K562 (cell line): ENCODE results near the gene NFATC3. TPM values are rescaled to one million over a fixed set of nuclear protein-coding genes. Genes with fewer than 3 reads are reported as not detected.
A peak's percentile ranks its signal among the peaks of the same experiment; 100 is the strongest.

ENCODE experiments used
- ATAC-seq: fragments of 200-7000 bp; cut with Tn5 transposase; 3 replicates; pipeline ENCODE4 v1.9.1; 2020; ENCODE audit warnings: moderate library complexity
- BruUV-seq: library from RNA; stranded (reverse); fragments of 400-500 nt; replicated peaks from 2 replicates; lab custom pipeline; 2021; lab: Mats Ljungman, UMichigan
- CTCF ChIA-PET: fragments of 300-600 bp; formaldehyde crosslinking; extraction: SDS; loops from one replicate; lab custom pipeline; 2021; ENCODE audit warnings: low intra/inter-chr PET ratio; lab: Yijun Ruan, JAX
- POLR2A ChIA-PET: fragments of 300-600, 350-650 bp; sonication (Branson Sonifier 250); formaldehyde crosslinking; extraction: SDS; loops from one replicate; lab custom pipeline; 2021; ENCODE audit warnings: antibody characterized with exemption, inconsistent platforms; lab: Yijun Ruan, JAX
- DNase-seq, 4 experiments: peaks; one replicate each; pipeline versions ENCODE4 v3.0.0 to v3.0.0-alpha.2; 2011 to 2018; ENCODE audit warnings: low spot score in 3 of 4, mixed read lengths in 3 of 4; ENCODE audit errors: extremely low read depth in 1 of 4
- FAIRE-seq: peaks from 2 replicates; lab custom pipeline; 2011; peaks lifted over from hg19 to GRCh38; lab: Jason Lieb, UNC
- H2AFZ ChIP-seq: 2 replicates; pipeline ENCODE4 v1.6.0; 2011; ENCODE audit warnings: low read depth, low read length, control low read depth, inconsistent platforms
- H3K27ac ChIP-seq: fragments of 200-600 bp; 3 replicates; pipeline ENCODE4 v1.8.0; 2011; ENCODE audit warnings: low read depth, mild to moderate bottlenecking, control low read depth, inconsistent platforms, low read length, moderate library complexity, mixed read lengths; ENCODE audit errors: extremely low read depth
- H3K27me3 ChIP-seq, 2 experiments: fragments of 300-600 bp in 1 of 2; 2 replicates in 1 of 2; 3 replicates in 1 of 2; pipeline versions ENCODE4 v1.6.0 to v1.8.0; 2011; ENCODE audit warnings: inconsistent platforms in 2 of 2, low read length in 2 of 2, mild to moderate bottlenecking in 1 of 2, mixed read lengths in 1 of 2, moderate library complexity in 1 of 2; ENCODE audit not compliant: control insufficient read depth in 2 of 2, insufficient read depth in 2 of 2
- H3K36me3 ChIP-seq: fragments of 300-600 bp; 3 replicates; pipeline ENCODE4 v1.8.0; 2011; ENCODE audit warnings: mild to moderate bottlenecking, low read length, inconsistent platforms; ENCODE audit not compliant: control insufficient read depth, insufficient read depth
- H3K4me1 ChIP-seq, 2 experiments: fragments of 200-600 bp in 1 of 2; replicated peaks in 1 of 2; 2 replicates in 1 of 2; 3 replicates in 1 of 2; pipeline versions ENCODE4 v1.5.1 to v1.8.0; 2011; ENCODE audit warnings: inconsistent platforms in 2 of 2, low read length in 2 of 2, mild to moderate bottlenecking in 1 of 2, mixed read lengths in 1 of 2, moderate library complexity in 1 of 2; ENCODE audit not compliant: control insufficient read depth in 2 of 2, insufficient read depth in 2 of 2
- H3K4me2 ChIP-seq: 2 replicates; pipeline ENCODE4 v1.6.1; 2011; ENCODE audit warnings: low read length, control low read depth, inconsistent platforms, mixed read lengths; ENCODE audit not compliant: insufficient read depth
- H3K4me3 ChIP-seq: fragments of 200-600 bp; sonication (generic), shearing (Covaris generic); 2 replicates; pipeline ENCODE4 v1.5.1; 2016; ENCODE audit warnings: control low read depth, inconsistent platforms
- H3K79me2 ChIP-seq: fragments of 200-600 bp; 3 replicates; pipeline ENCODE4 v1.8.0; 2011; ENCODE audit warnings: low read length, inconsistent platforms; ENCODE audit not compliant: control insufficient read depth, insufficient read depth
- H3K9ac ChIP-seq, 2 experiments: 2 replicates each; pipeline versions ENCODE4 v1.6.0 to v1.6.1; 2011; ENCODE audit warnings: low read depth in 2 of 2, low read length in 2 of 2, control low read depth in 1 of 2, inconsistent platforms in 1 of 2, mild to moderate bottlenecking in 1 of 2, mixed read lengths in 1 of 2; ENCODE audit not compliant: insufficient read depth in 1 of 2
- H3K9me1 ChIP-seq: one replicate; pipeline ENCODE4 v1.6.0; 2011; ENCODE audit warnings: inconsistent platforms, mild to moderate bottlenecking, low read length, moderate library complexity; ENCODE audit not compliant: control insufficient read depth, insufficient read depth
- H3K9me3 ChIP-seq: replicated peaks from 2 replicates; pipeline ENCODE4 v1.5.1; 2011; ENCODE audit warnings: low read depth, low read length, inconsistent platforms; ENCODE audit not compliant: control insufficient read depth, insufficient read depth
- H4K20me1 ChIP-seq: replicated peaks from 2 replicates; pipeline ENCODE4 v1.6.1; 2011; ENCODE audit warnings: low read length, inconsistent platforms, mixed read lengths; ENCODE audit not compliant: control insufficient read depth, insufficient read depth
- MBD2 ChIP-seq: sonication (generic); IDR thresholded peaks from 2 replicates; pipeline ENCODE4 v1.6.1; 2016; ENCODE audit warnings: low read depth, borderline replicate concordance
- PHTF2 ChIP-seq: fragments of 250-450 bp; sonication (Bioruptor Pico); IDR thresholded peaks from 2 replicates; pipeline ENCODE4 v1.5.0; 2021; ENCODE audit warnings: mild to moderate bottlenecking
- SRSF3 ChIP-seq: fragments of 200-400 bp; formaldehyde crosslinking; IDR thresholded peaks from 2 replicates; pipeline ENCODE4 v1.6.1; 2016; ENCODE audit warnings: mild to moderate bottlenecking, low read length, moderate library complexity; ENCODE audit not compliant: insufficient read depth
- ZNF785 ChIP-seq: fragments of 250-450 bp; sonication (Bioruptor Pico); IDR thresholded peaks from 2 replicates; pipeline ENCODE4 v1.4.0; 2020; ENCODE audit warnings: mild to moderate bottlenecking
- WGBS: fragments of 100-300 bp; shearing (Covaris generic); methylation state at CpG from one replicate; pipeline ENCODE4 v1.1.6; 2016; ENCODE audit warnings: low coverage, mixed read lengths; ENCODE audit not compliant: insufficient coverage; ENCODE audit errors: missing lambda C conversion rate; 5-methylcytosine and 5-hydroxymethylcytosine counted together
- in situ Hi-C: fragments of 300-500 bp; cut with MboI; formaldehyde crosslinking; loops from 4 replicates; pipeline ENCODE4 v1.15.0; 2018; ENCODE audit warnings: inconsistent platforms, mixed read lengths
- intact Hi-C: fragments of 100-400 bp; cut with micrococcal nuclease; formaldehyde crosslinking; loops from 2 replicates; pipeline ENCODE4 v1.14.2; 2022
- polyA plus RNA-seq, 8 experiments: library from polyadenylated mRNA; depleted of rRNA in 4 of 8; stranded (reverse) in 5 of 8; unstranded in 3 of 8; fragments of >200 nt; fragmentation: Nextera tagmentation in 2 of 8; fragmentation: Illumina TruSeq in 1 of 8; extraction: Ambion mirVana in 2 of 8; extraction: Trizol in 1 of 8; gene quantifications; 2 replicates each; pipeline versions ENCODE4 v1.2.1 to v1.2.3, GENCODE V29; 2011 to 2014; ENCODE audit warnings: inconsistent platforms in 1 of 8, missing spikeins in 1 of 8
- total RNA-seq, 7 experiments: library from RNA; depleted of rRNA in 6 of 7; stranded (reverse); fragments of >200 nt in 6 of 7; fragmentation: Illumina TruSeq in 2 of 7; extraction: Trizol in 2 of 7; gene quantifications; 2 replicates each; pipeline versions ENCODE4 v1.2.1 to v1.2.3, GENCODE V29; 2011 to 2021; ENCODE audit warnings: low replicate concordance in 1 of 7
- TF ChIP-seq, protein P1 (sequence below), 2 experiments: fragments of 450-650 bp; IDR thresholded peaks; 2 replicates each; pipeline ENCODE4 v1.6.1; 2016; ENCODE audit warnings: mild to moderate bottlenecking in 2 of 2, borderline replicate concordance in 1 of 2, low read depth in 1 of 2, moderate library complexity in 1 of 2
- TF ChIP-seq, protein P2 (sequence below): fragments of 450-650 bp; formaldehyde crosslinking; IDR thresholded peaks from 2 replicates; pipeline ENCODE4 v1.4.0; 2022; ENCODE audit warnings: missing genetic modification characterization
- TF ChIP-seq, protein P3 (sequence below): fragments of 150-350 bp; conservative IDR thresholded peaks from 2 replicates; pipeline ENCODE4 v1.6.1; 2014; ENCODE audit warnings: low read length

NFATC3 gene
- total and polyA plus RNA-seq, 9 of the 15 experiments (the other 6 are each of a cell fraction or from before 2014, with no cell fraction given): 15.7 to 98.4 (median 59.4) TPM

GRCh38 chr16:68272507-68273209 lies 187.5 kb downstream of the NFATC3 start:
- ATAC-seq (no peak), DNase-seq (no peak), FAIRE-seq (peak; percentile 29)
- Histone ChIP-seq H2AFZ (no peak overlapping the region), H3K79me2 (peaks cover 61% of the 10 kb centered on the region), H3K4me2 (no peak overlapping the region), H3K27me3 (no peaks in the 10 kb centered on the region), H3K9me1 (no peaks in the 10 kb centered on the region), H4K20me1 (peaks cover 31% of the 10 kb centered on the region), H3K36me3 (peaks cover 73% of the 10 kb centered on the region), H3K27ac (no peak overlapping the region), H3K9me3 (no peaks in the 10 kb centered on the region), H3K4me1 (peaks cover 2 to 12% of the 10 kb centered on the region in 2 experiments; a peak in 3 of 5 replicates), H3K9ac (no peak overlapping the region; a peak in 1 of 4 replicates), H3K4me3 (no peak overlapping the region)
- intact Hi-C loops: no loop called here
- ChIA-PET CTCF (no interaction called here), POLR2A (interaction anchor here (0.6 to 1.5 kb wide), 7 partner anchors 9 to 206 kb away, joined by 3 to 8 read pairs (median 3); partner anchors contain the start of genes PRMT7, SLC7A6 and SLC7A6OS)
- no TSS peak for BruUV-seq
- 69% methylated on average over 4 of the region's 4 CpGs for WGBS
- in situ Hi-C loops: no loop called here
- TF ChIP-seq MBD2: no peak
- TF ChIP-seq, protein P1, sequence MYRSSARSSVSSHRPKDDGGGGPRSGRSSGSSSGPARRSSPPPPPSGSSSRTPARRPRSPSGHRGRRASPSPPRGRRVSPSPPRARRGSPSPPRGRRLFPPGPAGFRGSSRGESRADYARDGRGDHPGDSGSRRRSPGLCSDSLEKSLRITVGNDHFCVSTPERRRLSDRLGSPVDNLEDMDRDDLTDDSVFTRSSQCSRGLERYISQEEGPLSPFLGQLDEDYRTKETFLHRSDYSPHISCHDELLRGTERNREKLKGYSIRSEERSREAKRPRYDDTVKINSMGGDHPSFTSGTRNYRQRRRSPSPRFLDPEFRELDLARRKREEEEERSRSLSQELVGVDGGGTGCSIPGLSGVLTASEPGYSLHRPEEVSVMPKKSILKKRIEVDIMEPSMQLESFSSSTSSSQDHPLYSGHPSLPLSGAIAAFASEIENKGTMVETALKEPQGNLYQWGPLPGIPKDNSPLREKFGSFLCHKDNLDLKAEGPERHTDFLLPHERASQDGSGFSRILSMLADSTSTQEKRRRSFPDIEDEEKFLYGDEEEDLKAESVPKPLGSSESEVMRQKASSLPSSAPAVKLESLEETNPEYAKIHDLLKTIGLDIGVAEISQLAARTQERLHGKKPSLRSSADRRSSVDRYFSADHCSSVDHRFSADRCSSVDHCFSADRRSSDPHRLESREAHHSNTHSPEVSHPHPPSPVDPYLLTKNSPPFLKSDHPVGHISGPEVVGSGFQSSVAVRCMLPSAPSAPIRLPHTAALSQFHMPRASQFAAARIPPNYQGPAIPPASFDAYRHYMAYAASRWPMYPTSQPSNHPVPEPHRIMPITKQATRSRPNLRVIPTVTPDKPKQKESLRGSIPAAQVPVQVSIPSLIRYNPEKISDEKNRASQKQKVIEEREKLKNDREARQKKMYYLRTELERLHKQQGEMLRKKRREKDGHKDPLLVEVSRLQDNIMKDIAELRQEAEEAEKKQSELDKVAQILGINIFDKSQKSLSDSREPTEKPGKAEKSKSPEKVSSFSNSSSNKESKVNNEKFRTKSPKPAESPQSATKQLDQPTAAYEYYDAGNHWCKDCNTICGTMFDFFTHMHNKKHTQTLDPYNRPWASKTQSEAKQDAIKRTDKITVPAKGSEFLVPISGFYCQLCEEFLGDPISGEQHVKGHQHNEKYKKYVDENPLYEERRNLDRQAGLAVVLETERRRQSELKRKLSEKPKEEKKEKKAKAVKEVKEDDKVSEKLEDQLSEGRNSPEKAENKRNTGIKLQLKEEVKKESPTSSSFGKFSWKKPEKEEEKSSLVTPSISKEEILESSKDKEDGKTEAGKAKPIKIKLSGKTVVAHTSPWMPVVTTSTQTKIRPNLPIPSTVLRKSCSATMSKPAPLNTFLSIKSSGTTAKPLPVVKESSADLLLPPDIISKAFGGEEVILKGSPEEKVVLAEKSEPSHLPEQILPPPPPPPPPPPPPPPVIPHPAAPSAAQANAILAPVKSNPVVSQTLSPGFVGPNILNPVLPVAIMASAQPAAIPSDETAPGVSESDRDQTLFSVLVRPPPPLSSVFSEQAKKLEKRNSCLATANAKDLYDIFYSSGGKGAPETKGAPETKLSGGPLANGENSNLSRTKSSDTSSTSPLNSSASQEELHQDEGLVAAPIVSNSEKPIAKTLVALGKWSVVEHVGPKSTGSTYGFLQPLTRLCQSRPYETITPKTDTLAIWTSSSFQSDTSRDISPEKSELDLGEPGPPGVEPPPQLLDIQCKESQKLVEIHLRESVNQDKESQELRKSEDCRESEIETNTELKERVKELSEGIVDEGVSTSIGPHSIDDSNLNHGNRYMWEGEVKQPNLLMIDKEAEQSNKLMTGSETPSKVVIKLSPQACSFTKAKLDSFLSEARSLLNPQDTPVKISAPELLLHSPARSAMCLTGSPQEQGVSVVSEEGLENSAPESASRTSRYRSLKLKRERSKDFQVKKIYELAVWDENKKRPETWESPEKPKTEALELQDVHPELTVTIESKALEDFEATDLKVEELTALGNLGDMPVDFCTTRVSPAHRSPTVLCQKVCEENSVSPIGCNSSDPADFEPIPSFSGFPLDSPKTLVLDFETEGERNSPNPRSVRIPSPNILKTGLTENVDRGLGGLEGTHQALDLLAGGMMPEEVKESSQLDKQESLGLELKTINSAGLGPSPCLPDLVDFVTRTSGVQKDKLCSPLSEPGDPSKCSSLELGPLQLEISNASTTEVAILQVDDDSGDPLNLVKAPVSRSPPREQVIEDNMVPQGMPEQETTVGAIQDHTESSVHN (IDR thresholded peaks at IDR 0.05; ENCODE audit: borderline replicate concordance in 1 of 2, low read depth in 1 of 2): no peak
- no peak for TF ChIP-seq ZNF785 (CRISPR knock-in tag)
- TF ChIP-seq, protein P2, sequence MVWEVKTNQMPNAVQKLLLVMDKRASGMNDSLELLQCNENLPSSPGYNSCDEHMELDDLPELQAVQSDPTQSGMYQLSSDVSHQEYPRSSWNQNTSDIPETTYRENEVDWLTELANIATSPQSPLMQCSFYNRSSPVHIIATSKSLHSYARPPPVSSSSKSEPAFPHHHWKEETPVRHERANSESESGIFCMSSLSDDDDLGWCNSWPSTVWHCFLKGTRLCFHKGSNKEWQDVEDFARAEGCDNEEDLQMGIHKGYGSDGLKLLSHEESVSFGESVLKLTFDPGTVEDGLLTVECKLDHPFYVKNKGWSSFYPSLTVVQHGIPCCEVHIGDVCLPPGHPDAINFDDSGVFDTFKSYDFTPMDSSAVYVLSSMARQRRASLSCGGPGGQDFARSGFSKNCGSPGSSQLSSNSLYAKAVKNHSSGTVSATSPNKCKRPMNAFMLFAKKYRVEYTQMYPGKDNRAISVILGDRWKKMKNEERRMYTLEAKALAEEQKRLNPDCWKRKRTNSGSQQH (CRISPR knock-in tag): no peak
- TF ChIP-seq PHTF2 (CRISPR knock-in tag): no peak
- no peak for TF ChIP-seq SRSF3
- TF ChIP-seq, protein P3, sequence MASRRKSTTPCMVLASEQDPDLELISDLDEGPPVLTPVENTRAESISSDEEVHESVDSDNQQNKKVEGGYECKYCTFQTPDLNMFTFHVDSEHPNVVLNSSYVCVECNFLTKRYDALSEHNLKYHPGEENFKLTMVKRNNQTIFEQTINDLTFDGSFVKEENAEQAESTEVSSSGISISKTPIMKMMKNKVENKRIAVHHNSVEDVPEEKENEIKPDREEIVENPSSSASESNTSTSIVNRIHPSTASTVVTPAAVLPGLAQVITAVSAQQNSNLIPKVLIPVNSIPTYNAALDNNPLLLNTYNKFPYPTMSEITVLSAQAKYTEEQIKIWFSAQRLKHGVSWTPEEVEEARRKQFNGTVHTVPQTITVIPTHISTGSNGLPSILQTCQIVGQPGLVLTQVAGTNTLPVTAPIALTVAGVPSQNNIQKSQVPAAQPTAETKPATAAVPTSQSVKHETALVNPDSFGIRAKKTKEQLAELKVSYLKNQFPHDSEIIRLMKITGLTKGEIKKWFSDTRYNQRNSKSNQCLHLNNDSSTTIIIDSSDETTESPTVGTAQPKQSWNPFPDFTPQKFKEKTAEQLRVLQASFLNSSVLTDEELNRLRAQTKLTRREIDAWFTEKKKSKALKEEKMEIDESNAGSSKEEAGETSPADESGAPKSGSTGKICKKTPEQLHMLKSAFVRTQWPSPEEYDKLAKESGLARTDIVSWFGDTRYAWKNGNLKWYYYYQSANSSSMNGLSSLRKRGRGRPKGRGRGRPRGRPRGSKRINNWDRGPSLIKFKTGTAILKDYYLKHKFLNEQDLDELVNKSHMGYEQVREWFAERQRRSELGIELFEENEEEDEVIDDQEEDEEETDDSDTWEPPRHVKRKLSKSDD: no peak
